Kidney glomerular epithelial cell (primary cell): ENCODE measurements around the gene TSHZ3.
A peak's percentile ranks its signal among the peaks of the same experiment; 100 is the strongest.

Experiments
- DNase-seq: peaks from one replicate; lab custom pipeline; 2025; lab: John Stamatoyannopoulos, UW

The TSHZ3 gene

GRCh38 chr19:31353833-31354232 is 4.6 kb upstream of the TSHZ3 start:
- DNase-seq: no peak

GRCh38 chr19:31352782-31353651 is 3.8 kb upstream of the TSHZ3 start:
- no peak for DNase-seq

- no peak for DNase-seq
These were observed 3.1 kb upstream of the TSHZ3 start for GRCh38 chr19:31352296-31352781.

- no peak for DNase-seq
These were observed 2.6 kb upstream of the TSHZ3 start for GRCh38 chr19:31351855-31352195.

- peak; percentile 48 for DNase-seq
These were observed 2.0 kb upstream of the TSHZ3 start for GRCh38 chr19:31351056-31351854.

GRCh38 chr19:31350693-31351055 is 1.4 kb upstream of the TSHZ3 start:
- peak; percentile 48 for DNase-seq

- no peak for DNase-seq
These were observed 927 bp upstream of the TSHZ3 start for GRCh38 chr19:31350033-31350692.

GRCh38 chr19:31348481-31349159 is 616 bp downstream of the TSHZ3 start:
- no peak for DNase-seq

GRCh38 chr19:31347828-31348392 is 1.3 kb downstream of the TSHZ3 start:
- no peak for DNase-seq

- no peak for DNase-seq
These were observed 1.9 kb downstream of the TSHZ3 start for GRCh38 chr19:31347354-31347753.

GRCh38 chr19:31346184-31347059 is 2.8 kb downstream of the TSHZ3 start:
- DNase-seq: no peak

GRCh38 chr19:31344403-31344802 is 4.8 kb downstream of the TSHZ3 start:
- DNase-seq: no peak

GRCh38 chr19:31342926-31343325 is 6.3 kb downstream of the TSHZ3 start:
- DNase-seq: no peak

GRCh38 chr19:31340042-31341025 is 8.9 kb downstream of the TSHZ3 start:
- no peak for DNase-seq

GRCh38 chr19:31339411-31339810 is 9.8 kb downstream of the TSHZ3 start:
- no peak for DNase-seq

- peak; percentile 19 for DNase-seq
These were observed 11.0 kb downstream of the TSHZ3 start for GRCh38 chr19:31338069-31338776.

- no peak for DNase-seq
These were observed 12.0 kb downstream of the TSHZ3 start for GRCh38 chr19:31337008-31337914.

- no peak for DNase-seq
These were observed 13.5 kb downstream of the TSHZ3 start for GRCh38 chr19:31335716-31336115.
